Measurements from ENCODE around the gene TIAM2.

GRCh38 chr6:155067956-155068615 lies 73.0 kb downstream of the TIAM2 start:
- no peak for TF ChIP-seq EZH2 (IDR thresholded peaks at IDR 0.05)
- no peak for TF ChIP-seq POLR2AphosphoS5 (IDR thresholded peaks at IDR 0.05; ENCODE audit: borderline replicate concordance, low read depth, low read length)
